SU-DHL-6 (cell line): ENCODE results near the gene RIMBP2.

Source experiments
- CTCF ChIP-seq: fragments of 200-600 bp; sonication (generic); IDR thresholded peaks from one replicate; pipeline ENCODE4 v1.5.1; 2017; ENCODE audit warnings: antibody characterized with exemption, mild to moderate bottlenecking, low read length, moderate library complexity; ENCODE audit not compliant: insufficient read depth, poor library complexity, severe bottlenecking
- EZH2phosphoT487 ChIP-seq: fragments of 200-600 bp; sonication (generic), shearing (Covaris generic); conservative IDR thresholded peaks from 2 replicates; pipeline ENCODE4 v1.6.1; 2018; ENCODE audit warnings: mild to moderate bottlenecking, antibody characterized with exemption, low read length, moderate library complexity, mixed read lengths

- TF ChIP-seq CTCF (no peak), EZH2phosphoT487 (no peak)
Observed at GRCh38 chr12:130522244-130522834, 193.8 kb downstream of the RIMBP2 start.
